ENCODE measurements around the gene INHBE.
"Not testable (repeated sequence)": the region's sequence is repeated elsewhere in the genome, so short reads cannot be mapped to it uniquely, and the experiment has no call there.

The INHBE gene

DNA sequence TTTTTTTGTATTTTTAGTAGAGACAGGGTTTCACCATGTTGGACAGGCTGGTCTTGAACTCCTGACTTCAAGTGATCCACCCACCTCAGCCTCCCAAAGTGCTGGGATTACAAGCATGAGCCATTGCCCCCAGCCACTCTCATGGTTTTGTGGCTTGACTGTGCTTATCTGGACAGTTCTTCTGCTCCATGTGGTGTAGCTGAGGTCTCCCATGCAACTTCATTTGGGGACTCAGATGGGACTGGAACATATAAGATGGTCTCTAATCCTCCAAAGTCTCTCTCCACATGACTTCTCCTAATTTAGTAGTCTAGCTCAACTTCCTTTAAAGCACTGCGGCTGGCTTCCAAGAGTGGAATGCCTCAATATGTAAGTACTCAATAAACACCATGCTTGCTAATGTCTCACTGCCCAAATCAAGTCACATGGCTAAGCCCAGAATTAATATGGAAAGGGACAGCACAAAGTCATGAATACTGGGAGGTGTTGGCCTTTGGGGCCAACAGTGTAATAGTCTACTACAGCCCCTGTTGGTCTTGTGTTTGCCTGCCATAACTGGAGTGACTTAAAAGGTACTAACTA is 13.2 kb upstream of the INHBE start:
- DNase-seq = no peak

GRCh38 chr12:57444337-57444736 is 10.8 kb upstream of the INHBE start:
- not testable (repeated sequence) for DNase-seq

- no peak for DNase-seq
Measured at GRCh38 chr12:57444744-57445143, 10.4 kb upstream of the INHBE start.

GRCh38 chr12:57446292-57446960 is 8.7 kb upstream of the INHBE start:
- no peak for DNase-seq

GRCh38 chr12:57448669-57449068 is 6.4 kb upstream of the INHBE start:
- no peak for DNase-seq

GRCh38 chr12:57449375-57449774 is 5.7 kb upstream of the INHBE start:
- no peak for DNase-seq

DNA sequence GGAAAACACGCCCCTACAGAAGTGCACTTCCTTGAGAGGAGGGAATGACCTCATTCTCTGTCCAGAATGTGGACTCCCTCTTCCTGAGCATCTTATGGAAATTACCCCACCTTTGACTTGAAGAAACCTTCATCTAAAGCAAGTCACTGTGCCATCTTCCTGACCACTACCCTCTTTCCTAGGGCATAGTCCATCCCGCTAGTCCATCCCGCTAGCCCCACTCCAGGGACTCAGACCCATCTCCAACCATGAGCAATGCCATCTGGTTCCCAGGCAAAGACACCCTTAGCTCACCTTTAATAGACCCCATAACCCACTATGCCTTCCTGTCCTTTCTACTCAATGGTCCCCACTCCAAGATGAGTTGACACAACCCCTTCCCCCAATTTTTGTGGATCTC is 5.0 kb upstream of the INHBE start:
- DNase-seq = no peak

DNA sequence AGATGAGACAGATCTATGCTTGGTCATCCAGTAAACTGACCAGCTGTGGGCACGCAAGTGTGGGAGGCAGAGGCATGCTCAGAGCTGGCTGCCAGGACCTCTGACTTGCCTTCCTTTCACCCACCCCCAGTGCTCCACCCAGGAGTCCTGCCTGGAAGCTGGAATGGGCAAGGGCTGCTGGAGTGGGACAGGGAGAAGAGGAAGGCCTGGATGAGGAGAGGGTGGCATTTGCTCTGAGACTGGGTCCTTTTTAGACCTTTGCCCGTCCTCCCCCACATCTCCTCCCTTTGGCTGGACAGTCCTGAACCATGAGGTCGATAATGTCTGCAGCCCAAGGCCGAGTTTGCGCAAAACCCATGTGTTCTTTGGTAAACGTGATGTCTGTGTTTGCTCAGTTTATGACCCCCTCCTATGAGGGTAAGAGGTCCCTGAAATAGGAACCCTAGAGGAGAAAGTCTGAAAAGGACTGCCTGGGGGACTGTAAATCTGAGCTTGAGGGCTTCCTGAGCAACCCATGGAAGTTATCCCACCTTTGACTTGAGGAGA is 3.8 kb upstream of the INHBE start:
- no peak for DNase-seq

DNA sequence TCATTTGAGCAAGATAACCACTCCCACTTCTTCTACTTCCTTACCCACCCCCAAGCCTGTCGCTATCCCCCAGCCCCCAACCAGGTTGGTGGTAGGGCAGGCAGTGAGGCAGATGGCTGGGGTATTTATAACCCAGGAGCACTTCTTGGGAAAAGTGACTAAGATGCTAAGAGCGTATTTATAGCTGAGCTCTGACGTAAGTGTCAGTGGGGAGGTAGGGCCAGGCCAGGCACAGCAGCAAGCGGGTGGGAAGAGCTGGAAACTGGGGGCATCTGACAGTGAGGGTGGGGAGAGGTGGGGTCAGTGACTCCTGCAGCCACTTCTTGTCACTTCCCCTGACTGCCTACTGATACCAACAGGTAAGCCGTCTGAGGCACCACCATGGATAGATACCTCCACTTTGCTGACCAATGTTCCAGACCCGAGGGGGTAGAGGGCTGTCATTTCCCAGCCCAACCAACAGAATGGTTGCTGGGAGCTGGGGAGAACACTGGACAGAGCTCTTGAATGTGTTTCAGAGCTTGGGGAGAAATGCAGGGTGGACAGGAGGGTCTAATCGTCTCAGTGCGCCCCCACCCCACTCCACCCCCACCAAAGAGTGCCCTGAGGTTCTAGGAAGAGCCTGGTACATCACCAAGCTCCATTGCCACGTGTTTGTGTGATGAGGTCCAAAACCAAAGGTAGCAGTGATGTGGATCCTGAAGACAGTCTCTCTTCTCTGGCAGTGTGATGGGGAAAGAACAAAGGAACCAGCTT is 2.7 kb upstream of the INHBE start:
- DNase-seq = no peak

DNA sequence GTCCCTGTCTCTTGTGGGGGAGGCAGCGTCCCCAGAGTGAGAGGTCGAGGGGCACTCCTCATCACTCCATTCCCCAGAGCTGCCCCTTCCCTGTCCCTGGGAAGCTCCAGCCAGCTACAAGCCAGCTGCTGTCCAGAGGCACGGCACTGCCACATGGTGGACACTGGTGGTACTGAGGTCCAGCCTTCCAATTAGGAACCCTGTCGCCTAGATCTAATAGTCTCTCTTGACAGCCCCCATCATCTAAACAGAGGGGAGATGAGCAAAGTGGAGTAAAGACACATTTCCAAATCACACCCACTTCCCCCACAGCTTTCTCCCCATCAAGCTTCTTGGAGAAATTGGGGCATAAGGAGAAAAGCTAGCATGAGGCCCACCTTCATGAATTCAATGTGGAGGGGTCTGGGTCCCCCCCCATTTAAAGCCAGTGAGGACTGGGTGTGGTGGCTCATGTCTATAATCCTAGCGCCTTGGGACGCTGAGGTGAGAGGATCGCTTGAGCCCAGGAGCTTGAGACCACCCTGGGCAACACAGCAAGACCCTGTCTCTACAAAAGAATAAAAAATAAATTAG is 2.1 kb upstream of the INHBE start:
- DNase-seq = peak; percentile 56

GRCh38 chr12:57454213-57454565 is 918 bp upstream of the INHBE start:
- DNase-seq = no peak

DNA sequence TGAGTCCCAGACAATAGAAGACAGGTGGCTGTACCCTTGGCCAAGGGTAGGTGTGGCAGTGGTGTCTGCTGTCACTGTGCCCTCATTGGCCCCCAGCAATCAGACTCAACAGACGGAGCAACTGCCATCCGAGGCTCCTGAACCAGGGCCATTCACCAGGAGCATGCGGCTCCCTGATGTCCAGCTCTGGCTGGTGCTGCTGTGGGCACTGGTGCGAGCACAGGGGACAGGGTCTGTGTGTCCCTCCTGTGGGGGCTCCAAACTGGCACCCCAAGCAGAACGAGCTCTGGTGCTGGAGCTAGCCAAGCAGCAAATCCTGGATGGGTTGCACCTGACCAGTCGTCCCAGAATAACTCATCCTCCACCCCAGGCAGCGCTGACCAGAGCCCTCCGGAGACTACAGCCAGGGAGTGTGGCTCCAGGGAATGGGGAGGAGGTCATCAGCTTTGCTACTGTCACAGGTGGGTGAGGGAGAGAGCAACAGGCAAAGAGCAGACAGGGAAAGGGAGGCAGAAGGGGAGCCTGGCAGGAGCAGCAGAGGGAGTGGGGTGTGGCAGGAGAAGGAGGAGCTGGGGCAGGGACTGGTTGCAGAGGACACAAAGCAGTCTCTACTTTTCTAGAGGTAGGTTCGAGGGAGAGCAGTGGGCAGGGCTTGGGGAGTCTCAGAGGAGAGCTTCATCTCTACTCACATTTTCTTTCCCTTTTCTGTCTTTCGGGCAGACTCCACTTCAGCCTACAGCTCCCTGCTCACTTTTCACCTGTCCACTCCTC is 452 bp downstream of the INHBE start:
- no peak for DNase-seq

DNA sequence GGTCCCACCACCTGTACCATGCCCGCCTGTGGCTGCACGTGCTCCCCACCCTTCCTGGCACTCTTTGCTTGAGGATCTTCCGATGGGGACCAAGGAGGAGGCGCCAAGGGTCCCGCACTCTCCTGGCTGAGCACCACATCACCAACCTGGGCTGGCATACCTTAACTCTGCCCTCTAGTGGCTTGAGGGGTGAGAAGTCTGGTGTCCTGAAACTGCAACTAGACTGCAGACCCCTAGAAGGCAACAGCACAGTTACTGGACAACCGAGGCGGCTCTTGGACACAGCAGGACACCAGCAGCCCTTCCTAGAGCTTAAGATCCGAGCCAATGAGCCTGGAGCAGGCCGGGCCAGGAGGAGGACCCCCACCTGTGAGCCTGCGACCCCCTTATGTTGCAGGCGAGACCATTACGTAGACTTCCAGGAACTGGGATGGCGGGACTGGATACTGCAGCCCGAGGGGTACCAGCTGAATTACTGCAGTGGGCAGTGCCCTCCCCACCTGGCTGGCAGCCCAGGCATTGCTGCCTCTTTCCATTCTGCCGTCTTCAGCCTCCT is 1.1 kb downstream of the INHBE start:
- DNase-seq = no peak

GRCh38 chr12:57456737-57457490 is 1.8 kb downstream of the INHBE start:
- DNase-seq = no peak

GRCh38 chr12:57458665-57459054 is 3.6 kb downstream of the INHBE start:
- DNase-seq = no peak

- peak; percentile 85 for DNase-seq
Measured at GRCh38 chr12:57459055-57459749, 4.1 kb downstream of the INHBE start.

DNA sequence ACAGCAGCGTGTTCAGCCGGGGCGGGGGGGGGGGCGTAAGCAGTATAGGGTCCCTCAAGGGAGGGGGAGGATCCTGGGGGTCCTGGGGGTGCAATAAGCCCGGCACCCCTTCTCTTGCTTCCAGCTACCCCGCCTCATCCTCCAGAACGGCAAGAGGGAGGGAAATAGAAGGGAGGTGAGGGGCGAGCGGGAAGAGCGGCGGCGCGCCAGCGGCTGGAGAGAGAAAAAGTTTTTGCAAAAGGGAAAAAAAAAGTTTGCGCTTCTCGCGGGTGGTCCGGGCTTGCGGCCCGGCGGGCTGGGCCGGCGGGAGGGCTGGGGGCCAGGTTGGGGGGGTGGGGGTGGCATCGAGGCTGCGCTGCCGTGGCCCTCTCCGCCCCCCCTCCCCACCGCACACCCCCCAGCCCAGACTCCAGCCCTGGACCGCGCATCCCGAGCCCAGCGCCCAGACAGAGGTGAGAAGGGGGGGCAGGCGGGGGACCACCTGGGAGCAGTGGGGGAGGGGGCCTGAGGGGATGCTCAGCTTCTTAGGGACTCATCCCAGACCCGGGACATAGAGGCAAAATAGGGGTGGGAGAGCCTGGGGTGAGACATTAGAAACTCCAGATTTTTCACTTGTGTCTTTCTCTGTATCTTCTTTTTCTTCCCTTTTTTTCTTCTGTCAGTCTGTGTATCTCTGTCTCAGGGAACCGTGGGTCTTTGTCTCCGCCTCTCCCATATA is 4.8 kb downstream of the INHBE start, which contains the start of gene GLI1:
Gene GLI1 (plus strand): TSS at position 36 of the 718 bp plus-strand sequence. CDS start 3,907 bp downstream, outside the sequence.
- no peak for DNase-seq

- no peak for DNase-seq
Measured at GRCh38 chr12:57460468-57460784, 5.3 kb downstream of the INHBE start.

- no peak for DNase-seq
Measured at GRCh38 chr12:57460841-57461275, 5.8 kb downstream of the INHBE start.

DNA sequence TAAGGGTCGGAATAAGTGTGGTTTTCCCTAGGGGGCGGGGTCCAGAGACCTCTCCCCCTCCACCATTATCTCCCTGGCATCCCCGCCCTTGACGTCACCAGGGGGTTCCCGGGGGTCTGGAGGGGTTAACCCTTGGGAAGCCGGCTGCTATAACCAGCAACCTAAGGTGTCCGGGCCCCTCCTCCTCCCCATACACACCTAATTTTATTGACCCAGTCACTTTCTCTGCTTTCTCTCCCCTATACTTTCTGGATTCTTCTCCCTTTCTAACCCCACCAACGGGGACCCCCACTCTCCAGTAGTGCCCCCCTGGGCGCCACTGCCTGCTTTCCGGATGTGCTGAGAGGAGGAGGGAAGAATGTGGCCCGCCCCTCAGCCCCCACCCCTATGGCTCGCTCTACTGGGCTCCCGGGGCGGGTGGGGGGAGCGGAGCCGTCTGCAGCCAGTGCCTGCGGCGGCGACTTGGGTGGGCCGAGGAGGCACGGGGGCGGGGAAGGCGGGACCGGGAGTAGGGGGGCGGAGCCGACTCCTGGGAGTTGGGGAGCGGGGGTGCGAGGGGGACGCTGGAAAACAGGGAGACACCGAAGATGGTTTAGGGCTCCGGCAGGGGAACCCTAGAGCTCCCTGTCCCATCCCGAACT is 6.3 kb downstream of the INHBE start:
- DNase-seq = no peak
